Adrenal gland (tissue), 5 donors: Measurements from ENCODE around the gene ZNF714.

Experiments
- POLR2A ChIP-seq, 2 donors: fragments of 450-650 bp; IDR thresholded peaks; one replicate each; pipeline ENCODE4 v1.6.1; 2017; ENCODE audit warnings: antibody characterized with exemption in 2 of 2, mild to moderate bottlenecking in 2 of 2, moderate library complexity in 1 of 2
- TF ChIP-seq, protein P1 (sequence below), 6 experiments: fragments of 450-650 bp in 4 of 6; fragments of 200-600 bp in 2 of 6; sonication (generic) in 1 of 6; IDR thresholded peaks; 1 replicate in 5 of 6; 2 replicates in 1 of 6; pipeline versions ENCODE4 v1.5.1 to v1.8.0; 2016 to 2021; ENCODE audit warnings: antibody characterized with exemption in 6 of 6, mild to moderate bottlenecking in 2 of 6, moderate library complexity in 1 of 6
- donor health status: DM: no; HTN: no; CAD: no.

DNA sequence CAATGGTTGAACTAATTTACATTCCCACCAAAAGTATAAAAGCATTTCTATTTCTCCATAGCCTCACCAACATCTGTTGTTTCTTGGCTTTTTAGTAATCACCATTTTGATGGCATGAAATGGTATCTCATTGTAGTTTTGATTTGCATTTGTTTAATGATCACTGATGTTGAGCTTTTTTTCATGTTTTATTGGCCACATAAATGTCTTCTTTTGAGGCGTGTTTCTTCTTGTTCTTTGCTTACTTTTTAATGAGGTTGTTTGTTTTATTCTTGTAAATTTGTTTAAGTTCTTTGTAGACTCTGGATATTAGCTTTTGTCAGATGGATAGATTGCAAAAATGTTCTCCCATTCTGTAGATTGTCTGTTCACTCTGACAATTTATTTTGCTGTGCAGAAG is 28.2 kb downstream of the ZNF714 start:
- TF ChIP-seq, protein P1, sequence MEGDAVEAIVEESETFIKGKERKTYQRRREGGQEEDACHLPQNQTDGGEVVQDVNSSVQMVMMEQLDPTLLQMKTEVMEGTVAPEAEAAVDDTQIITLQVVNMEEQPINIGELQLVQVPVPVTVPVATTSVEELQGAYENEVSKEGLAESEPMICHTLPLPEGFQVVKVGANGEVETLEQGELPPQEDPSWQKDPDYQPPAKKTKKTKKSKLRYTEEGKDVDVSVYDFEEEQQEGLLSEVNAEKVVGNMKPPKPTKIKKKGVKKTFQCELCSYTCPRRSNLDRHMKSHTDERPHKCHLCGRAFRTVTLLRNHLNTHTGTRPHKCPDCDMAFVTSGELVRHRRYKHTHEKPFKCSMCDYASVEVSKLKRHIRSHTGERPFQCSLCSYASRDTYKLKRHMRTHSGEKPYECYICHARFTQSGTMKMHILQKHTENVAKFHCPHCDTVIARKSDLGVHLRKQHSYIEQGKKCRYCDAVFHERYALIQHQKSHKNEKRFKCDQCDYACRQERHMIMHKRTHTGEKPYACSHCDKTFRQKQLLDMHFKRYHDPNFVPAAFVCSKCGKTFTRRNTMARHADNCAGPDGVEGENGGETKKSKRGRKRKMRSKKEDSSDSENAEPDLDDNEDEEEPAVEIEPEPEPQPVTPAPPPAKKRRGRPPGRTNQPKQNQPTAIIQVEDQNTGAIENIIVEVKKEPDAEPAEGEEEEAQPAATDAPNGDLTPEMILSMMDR (IDR thresholded peaks at IDR 0.05) = no peak
- TF ChIP-seq POLR2A (IDR thresholded peaks at IDR 0.05) = no peak
